ENCODE measurements around the gene HLCS.

HLCS gene

DNA sequence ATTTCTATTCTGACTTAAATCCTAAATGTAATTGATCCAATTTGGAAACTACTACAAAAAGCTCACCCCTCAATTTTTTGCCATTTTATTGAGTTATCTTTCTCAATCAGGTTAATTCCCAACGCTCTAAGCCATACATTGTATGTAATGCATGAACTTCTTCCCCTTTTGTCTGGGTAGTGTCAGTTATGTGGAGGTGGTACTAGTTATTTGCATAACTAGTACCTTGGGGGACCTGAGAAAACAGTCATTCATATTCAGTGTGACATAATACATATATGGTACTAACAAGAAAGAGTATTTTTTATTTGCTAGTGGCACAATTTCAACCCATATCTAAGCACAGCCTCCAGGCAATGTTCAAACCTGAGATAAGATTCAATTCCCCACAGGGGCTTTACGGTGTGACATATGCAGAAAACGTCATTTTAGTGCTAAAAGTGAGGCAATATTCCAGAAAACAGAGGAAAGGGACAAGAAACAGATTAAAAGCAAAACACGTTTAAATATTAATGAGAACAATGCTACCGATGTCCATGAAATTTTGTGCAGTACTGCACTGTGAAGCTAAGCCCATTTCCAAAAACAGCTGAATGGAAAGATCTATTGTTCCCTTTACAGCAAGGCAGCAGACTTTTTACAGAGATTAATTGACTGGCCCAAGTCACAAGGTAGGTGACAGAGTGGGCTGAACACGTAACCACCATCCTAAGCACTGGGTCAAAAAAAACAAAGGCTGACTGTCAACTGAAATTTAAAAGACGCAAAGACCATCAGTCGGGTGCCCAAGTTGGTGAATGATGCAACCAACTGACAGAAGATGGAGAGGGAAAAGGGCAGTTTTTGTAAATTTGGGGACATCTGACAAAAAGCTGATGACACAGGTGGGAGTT lies 1.4 kb downstream of the HLCS start:
- TF ChIP-seq, protein P1, sequence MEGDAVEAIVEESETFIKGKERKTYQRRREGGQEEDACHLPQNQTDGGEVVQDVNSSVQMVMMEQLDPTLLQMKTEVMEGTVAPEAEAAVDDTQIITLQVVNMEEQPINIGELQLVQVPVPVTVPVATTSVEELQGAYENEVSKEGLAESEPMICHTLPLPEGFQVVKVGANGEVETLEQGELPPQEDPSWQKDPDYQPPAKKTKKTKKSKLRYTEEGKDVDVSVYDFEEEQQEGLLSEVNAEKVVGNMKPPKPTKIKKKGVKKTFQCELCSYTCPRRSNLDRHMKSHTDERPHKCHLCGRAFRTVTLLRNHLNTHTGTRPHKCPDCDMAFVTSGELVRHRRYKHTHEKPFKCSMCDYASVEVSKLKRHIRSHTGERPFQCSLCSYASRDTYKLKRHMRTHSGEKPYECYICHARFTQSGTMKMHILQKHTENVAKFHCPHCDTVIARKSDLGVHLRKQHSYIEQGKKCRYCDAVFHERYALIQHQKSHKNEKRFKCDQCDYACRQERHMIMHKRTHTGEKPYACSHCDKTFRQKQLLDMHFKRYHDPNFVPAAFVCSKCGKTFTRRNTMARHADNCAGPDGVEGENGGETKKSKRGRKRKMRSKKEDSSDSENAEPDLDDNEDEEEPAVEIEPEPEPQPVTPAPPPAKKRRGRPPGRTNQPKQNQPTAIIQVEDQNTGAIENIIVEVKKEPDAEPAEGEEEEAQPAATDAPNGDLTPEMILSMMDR (IDR thresholded peaks at IDR 0.05): no peak

DNA sequence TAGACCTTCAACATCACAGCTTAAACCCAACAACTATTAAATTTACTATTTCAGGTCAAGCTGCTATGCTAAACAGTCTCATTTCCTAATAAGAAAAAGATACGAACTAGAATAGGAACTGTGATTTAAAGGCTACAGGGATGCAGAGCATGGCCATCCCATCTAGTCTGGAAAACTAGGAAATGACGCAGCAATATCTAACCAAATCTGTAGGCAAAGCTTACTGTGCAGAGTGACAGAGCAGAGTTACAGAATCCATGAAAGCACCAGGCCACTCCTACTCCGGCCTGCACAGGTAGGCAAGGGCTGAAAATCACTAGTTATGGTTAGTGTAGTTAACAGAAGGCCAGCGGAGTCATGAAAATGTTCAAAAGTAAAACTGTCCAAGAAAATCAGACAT lies 2.1 kb downstream of the HLCS start:
- TF ChIP-seq, protein P1 (IDR thresholded peaks at IDR 0.05): no peak

DNA sequence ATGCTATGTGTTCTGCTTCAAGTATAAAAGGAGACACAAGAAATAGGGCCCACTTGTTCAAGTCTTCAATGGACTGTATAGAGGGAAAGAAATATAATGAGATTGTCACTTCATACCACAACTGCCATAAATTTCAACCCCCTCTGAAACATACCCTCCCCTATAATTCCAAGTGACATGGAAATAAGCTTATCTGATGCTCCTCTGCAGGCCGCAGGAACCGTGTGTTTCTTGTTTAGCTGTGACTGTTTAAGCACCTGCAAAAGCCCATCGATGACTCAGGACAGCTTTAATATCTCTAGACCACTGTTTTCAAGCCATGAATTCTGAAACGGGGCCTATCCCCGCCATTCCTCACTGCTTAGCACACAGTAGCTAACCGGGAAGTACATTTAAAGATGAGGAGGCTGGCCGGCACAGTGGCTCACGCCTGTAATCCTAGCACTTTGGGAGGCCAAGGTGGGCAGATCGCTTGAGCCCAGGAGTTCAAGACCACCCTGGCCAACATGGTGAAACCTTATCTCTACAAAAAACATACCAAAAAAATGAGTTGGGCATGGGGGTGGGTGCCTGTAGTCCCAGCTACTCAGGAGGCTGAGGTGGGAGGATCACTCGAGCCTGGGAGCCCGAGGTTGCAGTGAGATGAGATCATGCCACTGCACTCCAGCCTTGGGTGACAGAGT lies 4.2 kb downstream of the HLCS start:
- TF ChIP-seq, protein P1 (IDR thresholded peaks at IDR 0.05): no peak

DNA sequence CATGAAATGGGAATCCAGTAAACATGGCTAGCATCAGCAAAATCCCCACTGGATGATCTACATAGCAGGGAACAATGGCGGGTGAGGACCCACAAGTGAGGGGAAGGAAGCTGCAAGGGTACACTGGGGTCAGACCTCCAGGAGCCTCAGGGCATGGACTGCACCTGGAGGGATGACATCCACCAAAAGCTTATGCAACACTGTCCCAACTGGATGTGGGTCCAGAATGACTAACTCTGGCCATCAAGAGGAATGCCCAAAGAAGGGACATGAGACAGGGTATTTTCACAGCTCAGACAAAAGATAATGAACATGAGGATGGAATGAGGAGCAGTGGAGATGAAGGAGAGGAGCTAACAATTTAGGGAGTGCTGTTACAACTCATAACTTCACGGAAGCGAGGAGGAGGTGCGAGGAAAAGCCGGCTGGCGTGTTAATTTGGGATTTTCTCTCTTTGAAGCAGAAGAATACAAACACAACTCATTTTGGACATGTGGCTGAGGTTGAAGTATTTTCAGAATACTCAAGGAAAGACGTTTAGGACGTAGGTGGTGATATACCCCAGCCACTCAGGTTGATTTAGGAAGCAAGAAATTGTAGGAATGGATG lies 5.7 kb downstream of the HLCS start:
- TF ChIP-seq, protein P1 (IDR thresholded peaks at IDR 0.05): no peak

DNA sequence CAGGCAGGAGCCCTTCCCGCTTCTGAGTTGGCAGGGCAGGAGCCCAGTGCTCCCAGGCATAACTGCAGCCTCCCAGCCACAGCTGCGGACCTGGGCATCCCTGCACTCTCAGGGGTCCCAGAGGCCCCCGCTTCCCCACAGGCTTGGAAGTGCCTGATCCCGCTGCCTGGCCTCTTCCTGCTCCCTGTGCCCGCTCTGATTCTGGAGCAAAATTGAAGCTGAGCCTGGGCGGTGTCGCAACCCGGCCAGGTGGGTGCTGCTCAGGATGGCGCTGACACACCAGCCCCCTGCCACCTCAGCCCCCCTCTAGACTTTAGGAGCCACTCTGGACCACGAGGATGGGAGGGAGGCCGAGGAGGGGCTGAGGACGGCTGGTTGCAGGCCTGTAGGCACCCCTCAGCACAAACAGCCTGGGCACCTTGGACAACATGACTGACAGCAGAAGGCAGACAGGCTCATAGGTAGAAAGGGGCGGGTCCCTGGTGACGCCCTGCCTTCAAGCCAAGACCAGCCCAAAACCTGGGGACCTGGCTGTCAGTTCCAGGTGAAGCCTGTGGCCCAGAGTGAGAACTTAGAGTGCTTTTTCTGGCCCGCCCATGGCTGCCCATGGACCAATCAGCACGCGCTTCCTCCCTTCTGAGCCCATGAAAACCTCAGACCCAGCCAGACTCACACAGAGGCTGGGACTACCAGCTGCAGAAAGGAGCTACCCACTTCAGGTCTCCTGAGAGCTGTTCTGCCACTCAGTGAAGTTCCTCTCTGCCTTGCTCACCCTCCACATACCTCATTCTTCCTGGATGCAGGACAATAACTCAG lies 7.2 kb downstream of the HLCS start:
- TF ChIP-seq, protein P1 (IDR thresholded peaks at IDR 0.05): no peak

DNA sequence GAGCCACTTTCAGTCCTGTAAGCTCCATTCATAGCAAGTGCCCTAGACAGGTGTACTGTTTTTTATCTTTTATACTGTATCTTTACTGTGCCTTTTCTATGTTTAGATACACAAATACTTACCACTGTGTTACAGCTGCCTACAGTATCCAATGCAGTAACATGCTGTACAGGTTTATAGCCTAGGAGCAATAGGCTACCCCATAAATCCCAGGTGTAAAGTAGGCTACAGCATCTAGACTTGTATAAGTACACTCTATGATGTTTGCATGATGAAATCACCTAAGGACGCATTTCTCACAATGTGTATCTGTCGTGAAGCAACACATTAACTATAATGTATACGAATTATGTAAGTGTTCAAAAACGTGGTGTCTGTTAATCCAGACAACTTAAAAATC lies 10.7 kb downstream of the HLCS start:
- TF ChIP-seq, protein P1 (IDR thresholded peaks at IDR 0.05): no peak
